Loucy (cell line): ENCODE results near the gene CPLX4.

Source experiments
- H2AFZ ChIP-seq: fragments of 200-600 bp; sonication (generic); 2 replicates; pipeline ENCODE4 v1.6.0; 2016; ENCODE audit warnings: antibody characterized with exemption, mild to moderate bottlenecking, low read length, moderate library complexity
- H3F3A ChIP-seq: fragments of 200-600 bp; 2 replicates; pipeline ENCODE4 v1.6.0; 2016; ENCODE audit warnings: antibody characterized with exemption, low read depth, mild to moderate bottlenecking
- H3K27me3 ChIP-seq: fragments of 200-600 bp; sonication (generic); 2 replicates; pipeline ENCODE4 v1.6.1; 2014; ENCODE audit warnings: low read length, mild to moderate bottlenecking; ENCODE audit not compliant: insufficient read depth, poor library complexity, severe bottlenecking
- H3K36me3 ChIP-seq: fragments of 200-600 bp; sonication (generic); 2 replicates; pipeline ENCODE4 v1.6.1; 2016; ENCODE audit warnings: low read length; ENCODE audit not compliant: insufficient read depth
- H3K4me1 ChIP-seq: fragments of 200-600 bp; sonication (generic); 2 replicates; pipeline ENCODE4 v1.5.1; 2014; ENCODE audit warnings: low read length, mild to moderate bottlenecking; ENCODE audit not compliant: insufficient read depth, poor library complexity, severe bottlenecking
- H3K4me2 ChIP-seq: fragments of 200-600 bp; sonication (generic); 2 replicates; pipeline ENCODE4 v1.6.0; 2014; ENCODE audit warnings: antibody characterized with exemption, low read length, low read depth, mild to moderate bottlenecking; ENCODE audit not compliant: poor library complexity, severe bottlenecking
- H3K4me3 ChIP-seq: fragments of 200-600 bp; sonication (generic); 2 replicates; pipeline ENCODE4 v1.5.1; 2014; ENCODE audit warnings: low read length, mild to moderate bottlenecking, mixed read lengths; ENCODE audit not compliant: poor library complexity, severe bottlenecking
- H3K79me2 ChIP-seq: fragments of 200-600 bp; sonication (generic); 2 replicates; pipeline ENCODE4 v1.6.1; 2014; ENCODE audit warnings: low read length; ENCODE audit not compliant: insufficient read depth
- H3K9ac ChIP-seq: fragments of 200-600 bp; sonication (generic); 2 replicates; pipeline ENCODE4 v1.6.0; 2014; ENCODE audit warnings: mild to moderate bottlenecking, low read depth, low read length, moderate library complexity; ENCODE audit not compliant: poor library complexity, severe bottlenecking
- H3K9me2 ChIP-seq: fragments of 200-600 bp; sonication (generic); replicated peaks from 2 replicates; pipeline ENCODE4 v1.6.1; 2016; ENCODE audit warnings: low read depth, low read length, mixed read lengths
- H3K9me3 ChIP-seq: fragments of 200-600 bp; sonication (generic); 2 replicates; pipeline ENCODE4 v1.6.1; 2014; ENCODE audit warnings: mild to moderate bottlenecking, antibody characterized with exemption, low read length, low read depth; ENCODE audit not compliant: insufficient read depth
- H4K20me1 ChIP-seq: fragments of 200-600 bp; sonication (generic); 2 replicates; pipeline ENCODE4 v1.6.0; 2014; ENCODE audit warnings: antibody characterized with exemption, low read length, mild to moderate bottlenecking; ENCODE audit not compliant: insufficient read depth, poor library complexity, severe bottlenecking
- EZH2phosphoT487 ChIP-seq: fragments of 200-600 bp; IDR thresholded peaks from 2 replicates; pipeline ENCODE4 v1.6.1; 2018; ENCODE audit warnings: antibody characterized with exemption, mild to moderate bottlenecking, moderate library complexity, borderline replicate concordance
- TF ChIP-seq, protein P1 (sequence below): fragments of 200-600 bp; sonication (generic); conservative IDR thresholded peaks from 2 replicates; pipeline ENCODE4 v1.5.1; 2014; ENCODE audit warnings: mild to moderate bottlenecking, antibody characterized with exemption, low read length

Gene CPLX4, protein sequence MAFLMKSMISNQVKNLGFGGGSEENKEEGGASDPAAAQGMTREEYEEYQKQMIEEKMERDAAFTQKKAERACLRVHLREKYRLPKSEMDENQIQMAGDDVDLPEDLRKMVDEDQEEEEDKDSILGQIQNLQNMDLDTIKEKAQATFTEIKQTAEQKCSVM

GRCh38 chr18:59318460-59319050, at the start of gene CPLX4:
Gene CPLX4 (minus strand): TSS chr18:59318649. CDS start chr18:59318462, 187 bp downstream.
- Histone ChIP-seq H3K4me1 (no peaks in the 10 kb centered on the region), H3K9me2 (no peaks in the 10 kb centered on the region), H2AFZ (no peak within 1 kb of the TSS), H3K36me3 (no peaks in the 10 kb centered on the region), H3K27me3 (no peaks in the 10 kb centered on the region), H3F3A (no peaks in the 10 kb centered on the region), H3K4me2 (no peak within 1 kb of the TSS), H3K9ac (no peak within 1 kb of the TSS), H4K20me1 (no peaks in the 10 kb centered on the region), H3K79me2 (no peaks in the 10 kb centered on the region), H3K9me3 (no peaks in the 10 kb centered on the region), H3K4me3 (no peak within 1 kb of the TSS)
- TF ChIP-seq EZH2phosphoT487: no peak
- TF ChIP-seq, protein P1, sequence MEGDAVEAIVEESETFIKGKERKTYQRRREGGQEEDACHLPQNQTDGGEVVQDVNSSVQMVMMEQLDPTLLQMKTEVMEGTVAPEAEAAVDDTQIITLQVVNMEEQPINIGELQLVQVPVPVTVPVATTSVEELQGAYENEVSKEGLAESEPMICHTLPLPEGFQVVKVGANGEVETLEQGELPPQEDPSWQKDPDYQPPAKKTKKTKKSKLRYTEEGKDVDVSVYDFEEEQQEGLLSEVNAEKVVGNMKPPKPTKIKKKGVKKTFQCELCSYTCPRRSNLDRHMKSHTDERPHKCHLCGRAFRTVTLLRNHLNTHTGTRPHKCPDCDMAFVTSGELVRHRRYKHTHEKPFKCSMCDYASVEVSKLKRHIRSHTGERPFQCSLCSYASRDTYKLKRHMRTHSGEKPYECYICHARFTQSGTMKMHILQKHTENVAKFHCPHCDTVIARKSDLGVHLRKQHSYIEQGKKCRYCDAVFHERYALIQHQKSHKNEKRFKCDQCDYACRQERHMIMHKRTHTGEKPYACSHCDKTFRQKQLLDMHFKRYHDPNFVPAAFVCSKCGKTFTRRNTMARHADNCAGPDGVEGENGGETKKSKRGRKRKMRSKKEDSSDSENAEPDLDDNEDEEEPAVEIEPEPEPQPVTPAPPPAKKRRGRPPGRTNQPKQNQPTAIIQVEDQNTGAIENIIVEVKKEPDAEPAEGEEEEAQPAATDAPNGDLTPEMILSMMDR: no peak

DNA sequence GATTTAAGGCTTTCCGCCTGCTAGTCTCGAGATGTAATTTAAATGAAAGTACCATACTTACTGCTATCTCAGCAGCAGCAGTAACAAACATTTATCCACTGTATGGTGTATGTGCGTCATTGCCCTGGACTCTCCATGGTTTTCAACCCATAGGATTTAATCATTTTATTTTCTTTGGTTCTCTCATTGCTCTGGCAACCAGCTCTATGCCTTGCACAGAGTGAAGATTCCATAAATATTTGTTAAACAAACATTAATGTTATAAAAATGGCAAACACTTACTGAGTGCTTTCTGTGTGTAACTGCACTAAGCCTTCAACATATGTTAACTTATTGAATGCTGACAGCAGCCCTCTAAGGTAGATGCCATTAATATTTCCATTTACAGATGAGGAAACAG, 41.9 kb upstream of the CPLX4 start:
- no peaks in the 10 kb centered on the region for H3K9me2 ChIP-seq
- TF ChIP-seq EZH2phosphoT487: no peak
- H3K36me3 ChIP-seq: no peaks in the 10 kb centered on the region
- H3K4me1 ChIP-seq: peaks cover 33% of the 10 kb centered on the region
- H4K20me1 ChIP-seq: peaks cover 34% of the 10 kb centered on the region
- no peak overlapping the region for H3K4me3 ChIP-seq
- peaks cover 37% of the 10 kb centered on the region for H3K79me2 ChIP-seq
- H3K27me3 ChIP-seq: peaks cover 12% of the 10 kb centered on the region
- H3K9ac ChIP-seq: no peak overlapping the region
- H2AFZ ChIP-seq: no peak overlapping the region
- no peaks in the 10 kb centered on the region for H3K9me3 ChIP-seq
- no peaks in the 10 kb centered on the region for H3F3A ChIP-seq
- peak overlapping the region; percentile 81 for H3K4me2 ChIP-seq

GRCh38 chr18:59359576-59359952, 41.1 kb upstream of the CPLX4 start:
- Histone ChIP-seq H3K27me3 (peaks cover 12% of the 10 kb centered on the region), H3K9ac (peak overlapping the region; percentile 7)
- no peak for TF ChIP-seq EZH2phosphoT487

GRCh38 chr18:59358712-59359575, 40.5 kb upstream of the CPLX4 start, which contains the start of gene LMAN1:
Gene LMAN1 (minus strand): TSS chr18:59359265. CDS start chr18:59359244, 21 bp downstream.
- H3K9ac ChIP-seq: peak within 1 kb of the TSS; percentile 95
- no peaks in the 10 kb centered on the region for H3F3A ChIP-seq
- H4K20me1 ChIP-seq: peaks cover 48% of the 10 kb centered on the region
- H3K79me2 ChIP-seq: peaks cover 50% of the 10 kb centered on the region
- H3K9me2 ChIP-seq: no peaks in the 10 kb centered on the region
- H3K9me3 ChIP-seq: no peaks in the 10 kb centered on the region
- peak within 1 kb of the TSS; percentile 87 for H3K4me2 ChIP-seq
- H3K27me3 ChIP-seq: peaks cover 12% of the 10 kb centered on the region
- peak within 1 kb of the TSS; percentile 97 for H3K4me3 ChIP-seq
- H2AFZ ChIP-seq: peak within 1 kb of the TSS; percentile 92
- H3K4me1 ChIP-seq: peaks cover 46% of the 10 kb centered on the region
- H3K36me3 ChIP-seq: peaks cover 10% of the 10 kb centered on the region
- no peak for TF ChIP-seq EZH2phosphoT487
- TF ChIP-seq, protein P1: no peak

More at GRCh38 chr18:59359576-59359952, 41.1 kb upstream of the CPLX4 start:
- H3K9me3 ChIP-seq: no peaks in the 10 kb centered on the region
- peak overlapping the region; percentile 97 for H3K4me3 ChIP-seq
- peaks cover 5% of the 10 kb centered on the region for H3K36me3 ChIP-seq
- peak overlapping the region; percentile 87 for H2AFZ ChIP-seq
- H3F3A ChIP-seq: no peaks in the 10 kb centered on the region
- H3K79me2 ChIP-seq: peaks cover 45% of the 10 kb centered on the region
- H3K9me2 ChIP-seq: no peaks in the 10 kb centered on the region
- H3K4me2 ChIP-seq: peak overlapping the region; percentile 81
- H4K20me1 ChIP-seq: peaks cover 42% of the 10 kb centered on the region
- H3K4me1 ChIP-seq: peaks cover 41% of the 10 kb centered on the region
